ENCODE results near the gene RAD51B.

Gene RAD51B

GRCh38 chr14:67881225-67881624 lies 61.6 kb downstream of the RAD51B start:
- Mint-ChIP-seq H3K27me3 (ENCODE audit: low read depth) (no peaks in the 10 kb centered on the region), H3K9me3 (no peaks in the 10 kb centered on the region), H3K36me3 (ENCODE audit: low read depth) (no peaks in the 10 kb centered on the region), H3K27ac (no peak overlapping the region), H3K4me3 (no peak overlapping the region), H3K4me1 (peaks cover 18% of the 10 kb centered on the region)
- TF ChIP-seq CTCF (IDR thresholded peaks at IDR 0.05; ENCODE audit: unreplicated experiment in 3 of 3): no peak

- peak overlapping the region in 2 of 3 experiments; percentile 83 to 84 for H3K27ac Mint-ChIP-seq
- no peak for TF ChIP-seq CTCF (IDR thresholded peaks at IDR 0.05; ENCODE audit: unreplicated experiment in 3 of 3)
- H3K4me1 Mint-ChIP-seq: peaks cover 23% of the 10 kb centered on the region
- no peaks in the 10 kb centered on the region for H3K9me3 Mint-ChIP-seq
- no peaks in the 10 kb centered on the region for H3K27me3 Mint-ChIP-seq (ENCODE audit: low read depth)
- no peak overlapping the region for H3K4me3 Mint-ChIP-seq
- H3K36me3 Mint-ChIP-seq (ENCODE audit: low read depth): no peaks in the 10 kb centered on the region
Observed at GRCh38 chr14:67882986-67883555, 63.5 kb downstream of the RAD51B start.

- H3K36me3 Mint-ChIP-seq (ENCODE audit: low read depth): no peaks in the 10 kb centered on the region
- no peak overlapping the region for H3K4me3 Mint-ChIP-seq
- H3K27ac Mint-ChIP-seq: peak overlapping the region in 2 of 3 experiments; percentile 83 to 84
- H3K27me3 Mint-ChIP-seq (ENCODE audit: low read depth): no peaks in the 10 kb centered on the region
- H3K4me1 Mint-ChIP-seq: peaks cover 23% of the 10 kb centered on the region
- TF ChIP-seq CTCF (IDR thresholded peaks at IDR 0.05; ENCODE audit: unreplicated experiment in 3 of 3): peak in 1 of 3 experiments; percentile 49
- no peaks in the 10 kb centered on the region for H3K9me3 Mint-ChIP-seq
Observed at GRCh38 chr14:67883717-67884116, 64.1 kb downstream of the RAD51B start.

GRCh38 chr14:67886191-67886590 lies 66.6 kb downstream of the RAD51B start:
- peak overlapping the region in 1 of 3 experiments; percentile 28 for H3K4me3 Mint-ChIP-seq
- H3K9me3 Mint-ChIP-seq: no peaks in the 10 kb centered on the region
- no peaks in the 10 kb centered on the region for H3K27me3 Mint-ChIP-seq (ENCODE audit: low read depth)
- H3K27ac Mint-ChIP-seq: peak overlapping the region; percentile 23 to 87 (median 32)
- H3K4me1 Mint-ChIP-seq: peaks cover 28% of the 10 kb centered on the region
- no peak for TF ChIP-seq CTCF (IDR thresholded peaks at IDR 0.05; ENCODE audit: unreplicated experiment in 3 of 3)
- H3K36me3 Mint-ChIP-seq (ENCODE audit: low read depth): no peaks in the 10 kb centered on the region

- Mint-ChIP-seq H3K27me3 (ENCODE audit: low read depth) (no peaks in the 10 kb centered on the region), H3K9me3 (no peaks in the 10 kb centered on the region), H3K27ac (peak overlapping the region in 2 of 3 experiments; percentile 28 to 87), H3K4me1 (peaks cover 28% of the 10 kb centered on the region), H3K4me3 (peak overlapping the region in 1 of 3 experiments; percentile 51), H3K36me3 (ENCODE audit: low read depth) (no peaks in the 10 kb centered on the region)
- no peak for TF ChIP-seq CTCF (IDR thresholded peaks at IDR 0.05; ENCODE audit: unreplicated experiment in 3 of 3)
Observed at GRCh38 chr14:67887478-67887877, 67.9 kb downstream of the RAD51B start.

GRCh38 chr14:67889455-67889854 lies 69.9 kb downstream of the RAD51B start:
- Mint-ChIP-seq H3K36me3 (ENCODE audit: low read depth) (no peaks in the 10 kb centered on the region), H3K4me1 (peaks cover 23% of the 10 kb centered on the region), H3K4me3 (no peak overlapping the region), H3K27ac (no peak overlapping the region), H3K9me3 (no peaks in the 10 kb centered on the region), H3K27me3 (ENCODE audit: low read depth) (no peaks in the 10 kb centered on the region)
- TF ChIP-seq CTCF (IDR thresholded peaks at IDR 0.05; ENCODE audit: unreplicated experiment in 3 of 3): no peak

All from nephron (organoid).